GDM1 (cell line): ENCODE results near the gene CBLN4.

Experiments
- DNase-seq: peaks from one replicate; lab custom pipeline; 2025; lab: John Stamatoyannopoulos, UW

The CBLN4 gene

GRCh38 chr20:56005389-56005715 is at the start of gene CBLN4:
Gene CBLN4, minus strand, starts transcription at chr20:56005519. Its CDS starts 1,348 bp downstream, at chr20:56004171.
- no peak for DNase-seq

GRCh38 chr20:56043227-56043626 is 37.9 kb upstream of the CBLN4 start:
- no peak for DNase-seq

GRCh38 chr20:56032251-56032650 is 26.9 kb upstream of the CBLN4 start:
- DNase-seq: no peak

DNA sequence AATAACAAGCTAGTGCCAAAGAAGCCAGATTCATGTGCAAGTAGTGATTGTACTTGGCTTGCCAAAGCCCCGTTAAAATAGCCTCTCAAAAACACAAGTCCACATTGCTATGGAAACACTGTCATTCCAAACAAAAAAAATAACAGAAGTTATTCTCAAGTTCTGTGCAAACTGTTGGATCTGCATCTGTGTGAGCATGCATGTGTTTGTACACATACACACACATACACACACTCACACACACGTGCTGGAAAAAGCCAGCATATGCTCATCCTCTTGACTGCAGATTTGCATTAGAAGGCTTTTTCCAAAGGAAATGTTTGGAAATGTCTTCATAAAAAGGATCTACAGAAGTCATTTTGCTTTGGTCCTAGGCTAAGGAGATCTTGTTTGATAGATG is 13.4 kb upstream of the CBLN4 start:
- DNase-seq: no peak

- no peak for DNase-seq
These were observed 12.9 kb upstream of the CBLN4 start for GRCh38 chr20:56018194-56018593.

- no peak for DNase-seq
These were observed 12.2 kb upstream of the CBLN4 start for GRCh38 chr20:56017560-56017959.

- no peak for DNase-seq
These were observed 9.7 kb upstream of the CBLN4 start for GRCh38 chr20:56014998-56015397.

GRCh38 chr20:56014151-56014550 is 8.8 kb upstream of the CBLN4 start:
- no peak for DNase-seq

- no peak for DNase-seq
These were observed 519 bp downstream of the CBLN4 start for GRCh38 chr20:56004611-56005388.

GRCh38 chr20:56004007-56004406 is 1.3 kb downstream of the CBLN4 start:
- no peak for DNase-seq

DNA sequence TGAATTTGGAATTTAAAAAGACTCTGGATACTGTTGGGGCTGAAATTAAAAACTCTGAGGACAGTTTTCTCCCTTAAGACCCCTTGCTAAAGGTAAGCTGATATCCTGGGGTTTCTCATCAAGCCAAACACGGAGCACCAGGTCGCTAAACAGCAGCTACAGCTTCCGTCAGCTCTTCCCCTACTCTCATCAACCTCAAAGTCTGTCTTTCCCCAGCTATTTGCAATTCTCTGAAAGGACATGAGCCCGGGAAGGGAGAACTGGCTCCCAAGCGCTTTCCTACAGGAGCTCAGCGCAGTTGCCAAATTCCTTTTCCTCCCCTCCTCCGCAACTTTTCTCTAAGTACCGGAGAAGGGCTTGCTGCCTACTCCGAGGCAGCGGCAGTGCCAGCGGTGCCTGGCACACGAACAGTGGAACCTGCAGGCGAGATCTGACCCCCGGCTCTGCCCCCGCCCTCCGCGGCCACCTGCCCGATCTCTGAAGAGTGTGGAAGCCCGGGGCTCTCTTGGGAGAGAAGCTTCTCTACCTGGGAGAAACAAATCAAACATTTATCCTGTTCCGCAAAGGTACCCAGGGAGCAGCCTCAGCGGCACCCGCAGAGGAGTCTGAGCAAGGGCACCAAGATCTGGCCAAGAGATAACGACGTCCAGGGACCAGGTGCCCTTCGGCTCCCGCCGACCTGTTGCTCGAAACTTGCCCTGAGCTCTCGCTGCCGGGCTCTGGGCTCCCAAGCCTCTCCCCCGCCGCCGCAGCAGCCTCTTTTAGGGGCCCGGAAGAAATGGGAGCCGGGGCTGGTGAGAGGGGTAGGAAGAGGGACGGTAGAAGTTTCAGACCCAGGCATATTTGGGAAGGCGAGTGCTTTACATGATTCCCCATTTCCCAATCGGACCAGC is 2.2 kb downstream of the CBLN4 start:
- DNase-seq: no peak

DNA sequence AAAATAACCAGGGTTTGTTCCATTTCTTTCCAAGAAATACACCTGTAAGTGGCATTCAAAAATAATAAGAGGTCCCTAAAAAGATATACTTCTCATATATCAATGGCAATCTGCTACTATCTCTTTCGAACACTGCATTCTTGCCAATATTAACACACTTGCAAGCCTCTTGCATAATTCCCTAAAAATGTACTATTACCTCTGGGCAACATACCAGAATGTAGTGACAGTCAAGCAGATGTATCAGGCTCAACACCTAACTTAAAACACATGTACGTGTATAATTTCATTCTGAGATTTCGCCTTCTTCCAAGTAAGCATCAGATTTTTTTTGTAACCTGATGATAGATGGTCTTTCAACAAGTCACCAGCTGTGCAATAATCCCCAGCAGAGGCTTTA is 3.4 kb downstream of the CBLN4 start:
- DNase-seq: no peak

DNA sequence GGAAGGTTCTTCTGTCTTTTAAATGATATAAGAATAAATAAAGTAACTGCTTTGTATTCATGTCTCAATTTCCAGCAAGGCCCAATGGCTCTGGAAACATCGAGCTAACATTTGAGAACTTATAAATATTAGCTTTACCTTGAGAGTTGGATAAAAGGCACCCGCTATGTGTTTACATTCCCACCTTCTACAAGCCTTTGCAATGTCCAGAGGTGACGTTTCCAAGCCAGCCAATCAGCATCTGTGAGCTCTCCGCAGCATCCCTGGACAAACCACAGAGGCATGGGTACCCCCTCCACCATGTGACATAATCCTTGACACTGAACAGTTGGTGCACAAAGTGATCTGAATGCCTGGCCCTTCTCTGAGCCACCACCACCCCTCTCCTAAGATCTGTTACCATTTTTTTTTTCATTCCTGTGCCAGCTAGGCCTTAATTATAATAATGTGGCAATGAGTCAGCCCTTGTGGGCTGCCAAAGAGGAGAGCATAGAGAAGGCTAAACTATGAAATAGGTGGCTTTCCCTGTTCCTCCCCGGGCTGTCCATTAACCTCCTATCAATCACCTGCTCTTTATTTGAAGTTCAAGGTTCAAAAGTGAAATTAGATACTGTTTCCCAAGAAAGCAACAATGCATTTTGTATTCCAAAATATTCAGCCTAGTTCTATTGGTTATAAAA is 4.1 kb downstream of the CBLN4 start:
- DNase-seq: no peak

GRCh38 chr20:55978550-55978949 is 26.8 kb downstream of the CBLN4 start:
- DNase-seq: no peak

- no peak for DNase-seq
These were observed 27.4 kb downstream of the CBLN4 start for GRCh38 chr20:55977690-55978459.

GRCh38 chr20:55974491-55975202 is 30.7 kb downstream of the CBLN4 start:
- no peak for DNase-seq

GRCh38 chr20:55964790-55965189 is 40.5 kb downstream of the CBLN4 start:
- no peak for DNase-seq

GRCh38 chr20:55961376-55962330 is 43.7 kb downstream of the CBLN4 start:
- DNase-seq: no peak

DNA sequence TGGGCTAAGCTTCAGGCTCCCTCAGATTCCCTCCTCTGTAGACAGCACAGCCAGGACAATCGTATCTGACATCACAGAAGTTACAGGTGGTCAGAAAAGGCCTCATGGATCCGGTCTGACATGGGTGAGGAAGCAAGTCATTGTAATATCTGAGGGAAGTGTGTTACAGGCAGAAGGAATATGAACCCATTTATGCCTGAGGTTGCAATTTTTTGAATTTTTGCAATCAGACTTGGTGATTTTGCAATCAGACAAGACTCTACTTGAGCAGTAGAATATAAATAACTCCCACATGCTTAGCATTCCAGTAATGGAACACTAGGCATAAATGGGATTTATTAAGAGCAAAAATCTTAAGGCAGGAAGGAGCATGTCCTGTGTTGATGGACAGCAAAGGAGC is 52.1 kb downstream of the CBLN4 start:
- DNase-seq: no peak

DNA sequence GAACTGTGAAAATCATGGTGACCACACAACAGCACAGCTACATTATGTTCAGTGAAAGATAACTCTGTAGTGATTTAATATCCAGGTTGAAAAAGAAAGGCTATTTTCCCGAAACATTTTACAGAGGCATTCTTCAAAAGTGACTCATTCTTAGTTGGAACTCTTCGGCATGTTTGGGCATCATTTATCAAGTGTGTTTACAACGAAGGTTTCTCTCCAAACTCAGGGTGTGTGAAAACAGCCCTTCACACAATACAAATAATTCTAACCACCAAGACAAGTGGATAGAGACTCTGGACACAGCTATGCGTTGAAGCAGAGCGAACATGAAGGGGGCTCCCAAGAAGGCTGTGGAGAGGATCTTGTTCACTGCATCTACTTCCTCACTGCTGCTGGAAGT is 57.6 kb downstream of the CBLN4 start:
- DNase-seq: no peak
